Mononuclear cell (primary cell): ENCODE measurements around the gene NXT1. TPM values are rescaled to one million over a fixed set of nuclear protein-coding genes. Genes with fewer than 3 reads are reported as not detected.

Source experiments
- H3K27me3 ChIP-seq: 2 replicates; pipeline ENCODE4 v1.6.0; 2011; ENCODE audit warnings: low read length, control low read depth; ENCODE audit not compliant: insufficient read depth
- H3K4me1 ChIP-seq: 2 replicates; pipeline ENCODE4 v1.5.1; 2011; ENCODE audit warnings: mild to moderate bottlenecking, low read length, control low read depth; ENCODE audit not compliant: insufficient read depth
- H3K4me3 ChIP-seq: 2 replicates; pipeline ENCODE4 v1.5.1; 2011; ENCODE audit warnings: mild to moderate bottlenecking, low read length, moderate library complexity
- H3K9me3 ChIP-seq: 2 replicates; pipeline ENCODE4 v1.5.1; 2011; ENCODE audit warnings: low read depth, mild to moderate bottlenecking, control low read depth, low read length
- total RNA-seq: library from RNA; depleted of rRNA; stranded (reverse); fragments of >200 nt; gene quantifications from one replicate; pipeline ENCODE4 v1.2.3, GENCODE V29; 2012

The NXT1 gene
- total RNA-seq, 1 donor, result 69.5 TPM

- Histone ChIP-seq H3K4me3 (no peak overlapping the region), H3K27me3 (no peaks in the 10 kb centered on the region), H3K4me1 (no peaks in the 10 kb centered on the region), H3K9me3 (no peaks in the 10 kb centered on the region)
Measured at GRCh38 chr20:23379772-23380171, 29.2 kb downstream of the NXT1 start.

GRCh38 chr20:23381876-23382275, 31.3 kb downstream of the NXT1 start:
- Histone ChIP-seq H3K4me3 (no peak overlapping the region), H3K9me3 (no peaks in the 10 kb centered on the region), H3K4me1 (no peaks in the 10 kb centered on the region), H3K27me3 (no peaks in the 10 kb centered on the region)

GRCh38 chr20:23386304-23387117, 35.9 kb downstream of the NXT1 start:
- Histone ChIP-seq H3K9me3 (no peaks in the 10 kb centered on the region), H3K27me3 (no peaks in the 10 kb centered on the region), H3K4me3 (no peak overlapping the region), H3K4me1 (no peaks in the 10 kb centered on the region)

GRCh38 chr20:23387118-23387443, 36.5 kb downstream of the NXT1 start:
- Histone ChIP-seq H3K27me3 (no peaks in the 10 kb centered on the region), H3K4me3 (no peak overlapping the region), H3K9me3 (no peaks in the 10 kb centered on the region), H3K4me1 (no peaks in the 10 kb centered on the region)

- H3K4me3 ChIP-seq, result no peak overlapping the region
- H3K27me3 ChIP-seq, result no peaks in the 10 kb centered on the region
- H3K9me3 ChIP-seq, result no peaks in the 10 kb centered on the region
- no peaks in the 10 kb centered on the region for H3K4me1 ChIP-seq
Measured at GRCh38 chr20:23390091-23390774, 39.6 kb downstream of the NXT1 start.

DNA sequence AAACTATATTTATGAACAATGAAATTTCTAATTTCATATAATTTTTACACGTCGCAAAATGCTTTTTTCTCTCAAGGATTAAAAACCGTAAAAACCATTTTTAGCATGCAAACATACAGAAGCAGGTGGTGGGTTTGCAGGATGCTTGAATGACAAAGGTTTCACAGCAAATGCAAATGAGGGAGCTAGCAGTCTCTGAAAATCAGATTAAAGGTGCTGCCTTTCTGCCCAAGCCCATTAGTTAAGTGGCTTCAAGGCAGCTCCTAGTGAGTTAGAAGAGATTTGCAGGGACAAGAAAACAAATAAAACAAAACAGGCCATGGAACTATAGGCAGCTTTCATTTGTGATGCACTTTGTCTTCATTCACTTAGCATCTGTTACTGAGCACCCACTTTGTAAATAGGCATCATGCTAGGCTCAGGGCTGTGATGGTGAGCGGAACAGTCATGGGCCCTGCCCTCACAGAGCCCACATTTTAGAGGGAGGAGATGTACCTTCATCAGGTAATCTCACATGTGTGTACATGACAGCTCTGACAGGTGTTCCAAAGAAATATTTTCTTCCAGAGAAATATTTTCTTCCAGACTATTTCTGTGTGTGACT, 41.2 kb downstream of the NXT1 start:
- Histone ChIP-seq H3K27me3 (no peaks in the 10 kb centered on the region), H3K9me3 (no peaks in the 10 kb centered on the region), H3K4me3 (no peak overlapping the region), H3K4me1 (no peaks in the 10 kb centered on the region)

- no peaks in the 10 kb centered on the region for H3K27me3 ChIP-seq
- H3K9me3 ChIP-seq, result no peaks in the 10 kb centered on the region
- peaks cover 9% of the 10 kb centered on the region for H3K4me1 ChIP-seq
- no peak overlapping the region for H3K4me3 ChIP-seq
Measured at GRCh38 chr20:23393996-23394775, 43.6 kb downstream of the NXT1 start.

DNA sequence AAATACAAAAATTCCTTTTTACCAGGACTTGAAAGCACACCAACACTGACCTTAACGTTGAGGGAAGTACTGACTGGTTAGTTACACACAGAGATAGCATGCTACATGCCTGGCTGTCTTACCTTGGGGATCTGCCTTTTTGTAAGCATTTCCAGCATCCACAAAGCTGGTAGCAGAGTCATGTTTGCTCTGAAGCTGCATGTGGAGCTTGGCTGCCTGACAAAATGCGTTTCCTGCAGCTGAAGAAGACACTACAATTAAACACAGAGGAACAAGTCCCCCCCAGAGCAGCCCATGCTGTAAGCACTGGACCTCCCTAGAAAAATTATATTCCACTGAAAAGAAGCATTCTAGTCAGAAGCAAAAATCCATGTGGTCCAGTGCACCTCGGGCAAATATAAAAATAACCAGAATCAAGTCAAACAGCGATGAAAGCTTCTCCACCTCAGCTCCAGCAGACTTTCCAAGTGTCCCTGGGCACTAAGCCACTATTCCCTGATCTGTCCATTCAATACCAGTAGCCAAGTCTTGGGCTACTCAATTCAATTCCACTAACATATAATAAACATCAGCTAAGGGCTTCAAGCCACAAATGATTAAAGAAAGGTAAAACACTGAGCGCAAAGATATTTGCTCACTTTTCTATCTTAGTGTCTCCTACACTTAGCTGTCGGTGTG, 46.5 kb downstream of the NXT1 start:
- H3K9me3 ChIP-seq, result no peaks in the 10 kb centered on the region
- no peaks in the 10 kb centered on the region for H3K27me3 ChIP-seq
- no peak overlapping the region for H3K4me3 ChIP-seq
- H3K4me1 ChIP-seq, result peaks cover 9% of the 10 kb centered on the region

GRCh38 chr20:23397961-23398360, 47.4 kb downstream of the NXT1 start:
- no peak overlapping the region for H3K4me3 ChIP-seq
- H3K4me1 ChIP-seq, result peaks cover 9% of the 10 kb centered on the region
- H3K27me3 ChIP-seq, result no peaks in the 10 kb centered on the region
- H3K9me3 ChIP-seq, result no peaks in the 10 kb centered on the region

DNA sequence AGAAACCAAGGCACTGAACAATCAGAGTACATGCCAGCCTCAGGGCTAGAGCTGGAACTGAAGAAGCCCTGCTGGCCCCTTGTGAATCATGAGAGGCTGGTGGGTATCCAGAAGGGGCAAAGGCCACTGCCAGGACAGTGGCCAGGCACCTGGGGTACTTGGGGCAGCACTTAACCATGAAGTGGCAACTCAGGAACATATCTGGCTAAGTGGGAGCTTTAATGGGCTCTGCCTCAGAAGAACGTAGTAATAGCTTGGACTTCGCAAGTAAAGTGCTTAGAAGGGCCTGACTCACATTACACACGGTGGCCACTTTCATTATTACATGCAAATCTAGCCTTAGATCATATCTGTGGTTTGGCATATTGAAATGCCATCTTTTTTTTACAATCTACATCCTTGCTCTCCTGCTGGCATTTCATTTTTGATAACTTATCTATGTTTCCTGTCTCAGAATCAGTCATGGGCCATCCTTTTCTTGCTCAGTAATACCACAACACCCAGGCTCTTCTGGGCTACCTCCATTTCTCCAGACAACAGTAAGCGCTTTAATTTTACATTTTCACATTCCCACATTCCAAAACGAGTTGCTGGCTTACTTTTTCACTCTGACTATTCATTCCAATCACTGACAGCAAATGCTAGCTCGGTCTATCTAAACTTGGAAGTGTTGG, 49.1 kb downstream of the NXT1 start:
- Histone ChIP-seq H3K4me3 (no peak overlapping the region), H3K4me1 (peaks cover 13% of the 10 kb centered on the region), H3K27me3 (no peaks in the 10 kb centered on the region), H3K9me3 (no peaks in the 10 kb centered on the region)

DNA sequence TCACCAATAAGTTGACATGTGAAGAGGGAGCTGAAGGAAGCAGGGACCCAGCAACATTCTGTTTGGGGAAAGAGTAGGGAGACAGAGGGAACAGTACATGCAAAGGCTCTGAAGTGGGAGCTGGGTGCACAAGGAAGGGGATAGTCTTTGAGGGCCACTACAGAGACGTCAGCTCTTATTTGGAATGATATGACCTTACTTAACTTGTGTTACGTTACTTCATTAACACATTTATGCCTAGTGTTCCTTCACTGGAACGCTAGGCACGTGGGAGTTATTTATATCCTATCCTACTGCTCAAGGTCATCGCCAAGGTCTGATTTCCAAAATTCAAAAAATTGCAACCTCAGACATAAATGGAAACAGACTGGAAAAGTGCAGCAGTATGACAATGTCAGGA, 50.5 kb downstream of the NXT1 start:
- Histone ChIP-seq H3K9me3 (no peaks in the 10 kb centered on the region), H3K27me3 (no peaks in the 10 kb centered on the region), H3K4me3 (no peak overlapping the region), H3K4me1 (peaks cover 13% of the 10 kb centered on the region)

DNA sequence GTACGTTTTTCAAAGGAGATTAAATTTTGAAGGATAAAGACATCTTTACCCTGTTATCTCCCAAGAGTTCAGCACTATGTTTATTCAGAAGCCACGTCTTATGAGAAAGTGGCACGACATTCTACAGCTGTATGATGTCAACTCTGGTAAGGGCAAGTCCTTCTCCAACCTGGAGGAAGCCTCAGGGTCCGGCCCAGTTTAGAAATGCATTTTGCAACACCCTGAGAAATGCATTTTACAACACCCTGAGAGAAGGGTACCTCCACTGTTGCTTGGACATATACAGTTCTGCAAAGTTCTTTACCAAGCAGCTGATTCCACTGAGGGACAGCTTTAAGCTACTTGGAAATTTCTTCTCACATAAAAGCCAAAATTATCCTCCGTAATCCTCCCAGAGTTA, 53.2 kb downstream of the NXT1 start:
- H3K4me1 ChIP-seq, result peaks cover 8% of the 10 kb centered on the region
- no peak overlapping the region for H3K4me3 ChIP-seq
- no peaks in the 10 kb centered on the region for H3K27me3 ChIP-seq
- H3K9me3 ChIP-seq, result no peaks in the 10 kb centered on the region

- H3K4me3 ChIP-seq, result no peak overlapping the region
- H3K4me1 ChIP-seq, result peaks cover 8% of the 10 kb centered on the region
- H3K9me3 ChIP-seq, result no peaks in the 10 kb centered on the region
- H3K27me3 ChIP-seq, result no peaks in the 10 kb centered on the region
Measured at GRCh38 chr20:23404196-23404595, 53.6 kb downstream of the NXT1 start.
